ENCODE data around the gene ACTRT3. TPM values are rescaled to one million over a fixed set of nuclear protein-coding genes. Genes with fewer than 3 reads are reported as not detected.
A peak's percentile ranks its signal among the peaks of the same experiment; 100 is the strongest.

ACTRT3 gene
- total RNA-seq, 1 donor from 2014 or later: 0.34 TPM

GRCh38 chr3:169751875-169752274 lies 17.5 kb downstream of the ACTRT3 start:
- H3K4me3 Mint-ChIP-seq: no peak overlapping the region
- peaks cover 3% of the 10 kb centered on the region for H3K27me3 Mint-ChIP-seq (ENCODE audit: insufficient read depth, low read depth)
- no peaks in the 10 kb centered on the region for H4K20me1 ChIP-seq (ENCODE audit: low read depth)
- H3K36me3 Mint-ChIP-seq: no peaks in the 10 kb centered on the region
- peak overlapping the region; percentile 22 for H2AFZ ChIP-seq (replicated peaks)
- no peaks in the 10 kb centered on the region for H3K27me3 ChIP-seq
- H3K4me1 Mint-ChIP-seq: no peaks in the 10 kb centered on the region
- H3K79me2 ChIP-seq (ENCODE audit: low read depth): no peaks in the 10 kb centered on the region
- H3K4me1 ChIP-seq: no peaks in the 10 kb centered on the region
- no peak overlapping the region for H3K4me3 ChIP-seq
- no peak overlapping the region for H3K4me2 ChIP-seq
- DNase-seq (ENCODE audit: low spot score): no peak
- H3K27ac Mint-ChIP-seq: no peak overlapping the region
- no peaks in the 10 kb centered on the region for H3F3A ChIP-seq (ENCODE audit: low read depth)
- TF ChIP-seq EZH2phosphoT487 (IDR thresholded peaks at IDR 0.05): no peak
- no peak for TF ChIP-seq CTCF (IDR thresholded peaks at IDR 0.05)
- TF ChIP-seq EZH2 (IDR thresholded peaks at IDR 0.05): no peak
- H3K36me3 ChIP-seq: no peaks in the 10 kb centered on the region
- no peaks in the 10 kb centered on the region for H3K9me3 Mint-ChIP-seq
- H3K9me3 ChIP-seq (ENCODE audit: low read depth): no peaks in the 10 kb centered on the region
- H3K27ac ChIP-seq: no peak overlapping the region
- no peak overlapping the region for H3K9ac ChIP-seq

- Histone ChIP-seq H3K27ac (no peak overlapping the region), H3K4me2 (no peak overlapping the region), H3K9ac (no peak overlapping the region), H3K4me1 (no peaks in the 10 kb centered on the region), H3K9me3 (ENCODE audit: low read depth) (no peaks in the 10 kb centered on the region), H4K20me1 (ENCODE audit: low read depth) (no peaks in the 10 kb centered on the region), H2AFZ (replicated peaks) (no peak overlapping the region), H3K27me3 (no peaks in the 10 kb centered on the region), H3F3A (ENCODE audit: low read depth) (no peaks in the 10 kb centered on the region), H3K79me2 (ENCODE audit: low read depth) (no peaks in the 10 kb centered on the region), H3K4me3 (no peak overlapping the region), H3K36me3 (no peaks in the 10 kb centered on the region)
- Mint-ChIP-seq H3K27me3 (ENCODE audit: insufficient read depth, low read depth) (peaks cover 3% of the 10 kb centered on the region), H3K36me3 (no peaks in the 10 kb centered on the region), H3K27ac (no peak overlapping the region), H3K4me1 (no peaks in the 10 kb centered on the region), H3K9me3 (no peaks in the 10 kb centered on the region), H3K4me3 (no peak overlapping the region)
- DNase-seq (ENCODE audit: low spot score): no peak
- TF ChIP-seq CTCF (IDR thresholded peaks at IDR 0.05): no peak
- TF ChIP-seq EZH2 (IDR thresholded peaks at IDR 0.05): no peak
- no peak for TF ChIP-seq EZH2phosphoT487 (IDR thresholded peaks at IDR 0.05)
Measured at GRCh38 chr3:169750665-169751064, 18.7 kb downstream of the ACTRT3 start.

GRCh38 chr3:169748670-169749069 lies 20.7 kb downstream of the ACTRT3 start:
- no peaks in the 10 kb centered on the region for H4K20me1 ChIP-seq (ENCODE audit: low read depth)
- no peaks in the 10 kb centered on the region for H3K9me3 ChIP-seq (ENCODE audit: low read depth)
- no peak overlapping the region for H3K27ac Mint-ChIP-seq
- H3K79me2 ChIP-seq (ENCODE audit: low read depth): no peaks in the 10 kb centered on the region
- H3K9ac ChIP-seq: no peak overlapping the region
- no peak for DNase-seq (ENCODE audit: low spot score)
- H3K27ac ChIP-seq: no peak overlapping the region
- H3K4me1 ChIP-seq: peaks cover 12% of the 10 kb centered on the region
- H3K4me3 ChIP-seq: no peak overlapping the region
- H3K4me3 Mint-ChIP-seq: no peak overlapping the region
- H3F3A ChIP-seq (ENCODE audit: low read depth): peaks cover 7% of the 10 kb centered on the region
- H3K4me1 Mint-ChIP-seq: peaks cover 10% of the 10 kb centered on the region
- H3K4me2 ChIP-seq: no peak overlapping the region
- no peak for TF ChIP-seq CTCF (IDR thresholded peaks at IDR 0.05)
- no peak for TF ChIP-seq EZH2phosphoT487 (IDR thresholded peaks at IDR 0.05)
- H3K36me3 Mint-ChIP-seq: no peaks in the 10 kb centered on the region
- no peaks in the 10 kb centered on the region for H3K27me3 ChIP-seq
- no peaks in the 10 kb centered on the region for H3K36me3 ChIP-seq
- no peak overlapping the region for H2AFZ ChIP-seq (replicated peaks)
- peaks cover 3% of the 10 kb centered on the region for H3K27me3 Mint-ChIP-seq (ENCODE audit: insufficient read depth, low read depth)
- H3K9me3 Mint-ChIP-seq: no peaks in the 10 kb centered on the region
